ENCODE results near the gene MT1M. TPM values are rescaled to one million over a fixed set of nuclear protein-coding genes. Genes with fewer than 3 reads are reported as not detected.

MT1M gene
- polyA plus RNA-seq, 1 donor (not counting 4 experiments of a cell fraction or from before 2014, with no cell fraction given): 0.20 TPM

DNA sequence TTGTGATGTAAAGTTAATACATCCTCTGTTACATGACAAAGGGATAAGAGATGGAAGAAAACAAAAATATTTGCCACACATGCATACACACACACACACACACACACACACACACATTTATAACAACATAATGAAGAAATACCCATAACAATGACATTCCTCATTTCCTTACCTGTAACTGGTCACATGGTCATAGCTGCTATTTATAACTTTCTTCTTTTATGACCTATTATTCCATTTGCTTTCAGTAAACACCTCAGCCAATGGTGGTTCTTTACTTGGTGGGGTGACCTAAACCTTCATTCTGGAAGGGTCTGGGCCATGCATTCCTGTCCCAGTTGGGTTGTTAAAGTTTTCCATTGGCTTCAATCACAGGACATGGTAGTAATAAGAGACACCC is 18.8 kb upstream of the MT1M start:
- Histone ChIP-seq H3K27me3 (ENCODE audit: control insufficient read depth, extremely low read depth, insufficient read depth, low read length) (no peaks in the 10 kb centered on the region), H3K79me2 (ENCODE audit: control insufficient read depth, insufficient read depth, low read length) (no peaks in the 10 kb centered on the region), H4K20me1 (ENCODE audit: control insufficient read depth, extremely low read depth, insufficient read depth, low read length) (no peaks in the 10 kb centered on the region), H3K4me1 (ENCODE audit: control insufficient read depth, extremely low read depth, insufficient read depth, low read length) (peaks cover 59% of the 10 kb centered on the region), H3K4me3 (ENCODE audit: control insufficient read depth in 2 of 3, extremely low read depth in 1 of 3, insufficient read depth in 2 of 3, low read depth in 1 of 3, low read length in 3 of 3) (no peak overlapping the region), H3K36me3 (ENCODE audit: control insufficient read depth in 2 of 2, extremely low read depth in 1 of 2, insufficient read depth in 2 of 2, low read length in 2 of 2) (no peaks in the 10 kb centered on the region), H3K9ac (ENCODE audit: control insufficient read depth, extremely low read depth, insufficient read depth, low read length) (no peak overlapping the region), H3K9me3 (ENCODE audit: control insufficient read depth, low read depth, low read length) (no peaks in the 10 kb centered on the region), H3K27ac (ENCODE audit: control insufficient read depth, insufficient read depth, low read length) (peak overlapping the region; percentile 65), H3K9me1 (ENCODE audit: control insufficient read depth, extremely low read depth, insufficient read depth, low read length) (no peaks in the 10 kb centered on the region), H3K4me2 (ENCODE audit: control insufficient read depth, extremely low read depth, insufficient read depth, low read depth, low read length) (peak overlapping the region; percentile 32), H2AFZ (ENCODE audit: control insufficient read depth, low read length) (no peak overlapping the region)
- DNase-seq (ENCODE audit: low read depth, low spot score) (no peak), FAIRE-seq (no peak)
- dilution Hi-C loops (cut with MboI; ENCODE audit: extremely low pct_ligation_motif_present, low sequenced_read_pairs): no loop called here
- TF ChIP-seq, protein P1, sequence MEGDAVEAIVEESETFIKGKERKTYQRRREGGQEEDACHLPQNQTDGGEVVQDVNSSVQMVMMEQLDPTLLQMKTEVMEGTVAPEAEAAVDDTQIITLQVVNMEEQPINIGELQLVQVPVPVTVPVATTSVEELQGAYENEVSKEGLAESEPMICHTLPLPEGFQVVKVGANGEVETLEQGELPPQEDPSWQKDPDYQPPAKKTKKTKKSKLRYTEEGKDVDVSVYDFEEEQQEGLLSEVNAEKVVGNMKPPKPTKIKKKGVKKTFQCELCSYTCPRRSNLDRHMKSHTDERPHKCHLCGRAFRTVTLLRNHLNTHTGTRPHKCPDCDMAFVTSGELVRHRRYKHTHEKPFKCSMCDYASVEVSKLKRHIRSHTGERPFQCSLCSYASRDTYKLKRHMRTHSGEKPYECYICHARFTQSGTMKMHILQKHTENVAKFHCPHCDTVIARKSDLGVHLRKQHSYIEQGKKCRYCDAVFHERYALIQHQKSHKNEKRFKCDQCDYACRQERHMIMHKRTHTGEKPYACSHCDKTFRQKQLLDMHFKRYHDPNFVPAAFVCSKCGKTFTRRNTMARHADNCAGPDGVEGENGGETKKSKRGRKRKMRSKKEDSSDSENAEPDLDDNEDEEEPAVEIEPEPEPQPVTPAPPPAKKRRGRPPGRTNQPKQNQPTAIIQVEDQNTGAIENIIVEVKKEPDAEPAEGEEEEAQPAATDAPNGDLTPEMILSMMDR (optimal IDR thresholded peaks at IDR 0.05 in 1 of 3, IDR thresholded peaks at IDR 0.05 in 1 of 3, conservative IDR thresholded peaks at IDR 0.05 in 1 of 3; ENCODE audit: extremely low read depth in 1 of 3, insufficient read depth in 2 of 3, low read length in 3 of 3): no peak
- no peak for TF ChIP-seq EZH2 (IDR thresholded peaks at IDR 0.05; ENCODE audit: low read length)

DNA sequence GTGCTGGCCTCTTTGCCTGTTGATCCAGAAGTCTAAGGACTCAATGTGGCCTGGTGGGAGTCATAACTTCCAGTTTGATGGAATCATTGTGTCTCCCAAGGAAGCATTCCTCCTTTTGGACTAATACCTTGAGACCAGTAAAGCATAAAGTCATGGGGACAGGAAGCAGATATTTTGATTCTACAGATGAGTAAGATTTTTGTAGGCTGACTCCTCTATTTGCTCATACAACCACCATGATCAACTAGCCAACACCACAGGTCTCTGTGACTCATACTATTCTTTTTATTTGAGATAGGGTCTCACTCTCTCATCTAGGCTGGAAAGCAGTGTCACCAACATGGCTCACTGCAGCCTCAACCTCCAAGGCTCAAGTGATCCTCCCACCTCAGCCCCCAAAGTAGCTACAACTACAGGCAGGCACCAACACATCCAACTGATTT is 17.9 kb upstream of the MT1M start:
- no peak for TF ChIP-seq EZH2 (IDR thresholded peaks at IDR 0.05; ENCODE audit: low read length)
- TF ChIP-seq, protein P1 (optimal IDR thresholded peaks at IDR 0.05 in 1 of 3, IDR thresholded peaks at IDR 0.05 in 1 of 3, conservative IDR thresholded peaks at IDR 0.05 in 1 of 3; ENCODE audit: extremely low read depth in 1 of 3, insufficient read depth in 2 of 3, low read length in 3 of 3): no peak
- Histone ChIP-seq H3K9me3 (ENCODE audit: control insufficient read depth, low read depth, low read length) (no peaks in the 10 kb centered on the region), H3K27ac (ENCODE audit: control insufficient read depth, insufficient read depth, low read length) (peak overlapping the region; percentile 65), H3K4me3 (ENCODE audit: control insufficient read depth in 2 of 3, extremely low read depth in 1 of 3, insufficient read depth in 2 of 3, low read depth in 1 of 3, low read length in 3 of 3) (peak overlapping the region in 1 of 3 experiments; percentile 25), H3K36me3 (ENCODE audit: control insufficient read depth in 2 of 2, extremely low read depth in 1 of 2, insufficient read depth in 2 of 2, low read length in 2 of 2) (no peaks in the 10 kb centered on the region), H3K4me1 (ENCODE audit: control insufficient read depth, extremely low read depth, insufficient read depth, low read length) (peaks cover 59% of the 10 kb centered on the region), H3K4me2 (ENCODE audit: control insufficient read depth, extremely low read depth, insufficient read depth, low read depth, low read length) (peak overlapping the region; percentile 45), H2AFZ (ENCODE audit: control insufficient read depth, low read length) (no peak overlapping the region), H3K79me2 (ENCODE audit: control insufficient read depth, insufficient read depth, low read length) (no peaks in the 10 kb centered on the region), H3K27me3 (ENCODE audit: control insufficient read depth, extremely low read depth, insufficient read depth, low read length) (no peaks in the 10 kb centered on the region), H4K20me1 (ENCODE audit: control insufficient read depth, extremely low read depth, insufficient read depth, low read length) (no peaks in the 10 kb centered on the region), H3K9ac (ENCODE audit: control insufficient read depth, extremely low read depth, insufficient read depth, low read length) (no peak overlapping the region), H3K9me1 (ENCODE audit: control insufficient read depth, extremely low read depth, insufficient read depth, low read length) (no peaks in the 10 kb centered on the region)
- DNase-seq (ENCODE audit: low read depth, low spot score) (no peak), FAIRE-seq (peak; percentile 63)
- dilution Hi-C loops (cut with MboI; ENCODE audit: extremely low pct_ligation_motif_present, low sequenced_read_pairs): no loop called here
